Measurements from ENCODE around the gene NCEH1.

DNA sequence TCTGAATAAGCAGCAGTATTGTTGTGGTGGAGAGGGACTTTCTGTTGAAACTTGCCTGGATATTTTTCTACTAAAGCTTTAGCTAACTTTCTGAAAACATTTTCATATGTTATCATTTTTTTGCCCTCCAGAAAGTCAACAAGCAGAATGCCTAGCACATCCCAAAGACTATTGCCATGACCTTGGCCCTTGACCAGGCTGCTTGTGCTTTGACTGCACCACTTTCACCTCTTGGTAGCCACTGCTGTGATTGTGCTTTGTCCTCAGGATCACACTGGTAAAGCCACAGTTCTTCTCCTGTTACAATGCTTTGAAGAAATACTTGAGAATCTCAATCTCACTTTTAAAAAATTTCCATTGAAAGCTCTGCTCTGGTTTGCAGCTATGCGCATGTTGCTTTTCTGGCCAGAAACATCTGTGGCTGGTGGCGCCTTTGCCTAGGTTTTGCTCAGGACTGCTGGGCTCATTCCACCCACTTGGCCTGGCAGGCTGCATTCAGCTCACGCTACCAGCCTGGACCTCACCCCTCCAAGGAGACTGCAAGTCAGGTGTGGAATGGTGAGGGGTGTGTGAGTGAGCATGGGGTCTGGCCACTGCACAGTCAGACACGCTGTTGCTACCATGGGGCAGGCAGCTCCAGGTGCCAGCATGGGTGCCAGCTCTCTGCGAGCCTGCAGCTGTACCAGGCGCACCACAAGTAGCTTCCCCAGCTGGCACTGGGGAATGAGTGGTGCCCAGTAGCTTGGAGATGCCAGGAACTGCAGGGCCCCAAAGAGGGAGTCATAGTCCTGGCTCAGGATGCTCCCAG is 97.8 kb downstream of the NCEH1 start:
- TF ChIP-seq, protein P1, sequence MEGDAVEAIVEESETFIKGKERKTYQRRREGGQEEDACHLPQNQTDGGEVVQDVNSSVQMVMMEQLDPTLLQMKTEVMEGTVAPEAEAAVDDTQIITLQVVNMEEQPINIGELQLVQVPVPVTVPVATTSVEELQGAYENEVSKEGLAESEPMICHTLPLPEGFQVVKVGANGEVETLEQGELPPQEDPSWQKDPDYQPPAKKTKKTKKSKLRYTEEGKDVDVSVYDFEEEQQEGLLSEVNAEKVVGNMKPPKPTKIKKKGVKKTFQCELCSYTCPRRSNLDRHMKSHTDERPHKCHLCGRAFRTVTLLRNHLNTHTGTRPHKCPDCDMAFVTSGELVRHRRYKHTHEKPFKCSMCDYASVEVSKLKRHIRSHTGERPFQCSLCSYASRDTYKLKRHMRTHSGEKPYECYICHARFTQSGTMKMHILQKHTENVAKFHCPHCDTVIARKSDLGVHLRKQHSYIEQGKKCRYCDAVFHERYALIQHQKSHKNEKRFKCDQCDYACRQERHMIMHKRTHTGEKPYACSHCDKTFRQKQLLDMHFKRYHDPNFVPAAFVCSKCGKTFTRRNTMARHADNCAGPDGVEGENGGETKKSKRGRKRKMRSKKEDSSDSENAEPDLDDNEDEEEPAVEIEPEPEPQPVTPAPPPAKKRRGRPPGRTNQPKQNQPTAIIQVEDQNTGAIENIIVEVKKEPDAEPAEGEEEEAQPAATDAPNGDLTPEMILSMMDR (IDR thresholded peaks at IDR 0.05; ENCODE audit: low read depth, low read length, poor library complexity, severe bottlenecking), result no peak
- TF ChIP-seq EZH2phosphoT487 (IDR thresholded peaks at IDR 0.05; ENCODE audit: borderline replicate concordance, low read length), result no peak

All from DOHH2 (cell line).